NCI-H146 treated with DMSO at 0.1 percent for 48 hours (cell line): ENCODE data around the gene SRCAP.

ENCODE experiments used
- DNase-seq: peaks from one replicate; lab custom pipeline; 2025; ENCODE audit not compliant: unreplicated experiment; lab: John Stamatoyannopoulos, UW

Gene SRCAP

DNA sequence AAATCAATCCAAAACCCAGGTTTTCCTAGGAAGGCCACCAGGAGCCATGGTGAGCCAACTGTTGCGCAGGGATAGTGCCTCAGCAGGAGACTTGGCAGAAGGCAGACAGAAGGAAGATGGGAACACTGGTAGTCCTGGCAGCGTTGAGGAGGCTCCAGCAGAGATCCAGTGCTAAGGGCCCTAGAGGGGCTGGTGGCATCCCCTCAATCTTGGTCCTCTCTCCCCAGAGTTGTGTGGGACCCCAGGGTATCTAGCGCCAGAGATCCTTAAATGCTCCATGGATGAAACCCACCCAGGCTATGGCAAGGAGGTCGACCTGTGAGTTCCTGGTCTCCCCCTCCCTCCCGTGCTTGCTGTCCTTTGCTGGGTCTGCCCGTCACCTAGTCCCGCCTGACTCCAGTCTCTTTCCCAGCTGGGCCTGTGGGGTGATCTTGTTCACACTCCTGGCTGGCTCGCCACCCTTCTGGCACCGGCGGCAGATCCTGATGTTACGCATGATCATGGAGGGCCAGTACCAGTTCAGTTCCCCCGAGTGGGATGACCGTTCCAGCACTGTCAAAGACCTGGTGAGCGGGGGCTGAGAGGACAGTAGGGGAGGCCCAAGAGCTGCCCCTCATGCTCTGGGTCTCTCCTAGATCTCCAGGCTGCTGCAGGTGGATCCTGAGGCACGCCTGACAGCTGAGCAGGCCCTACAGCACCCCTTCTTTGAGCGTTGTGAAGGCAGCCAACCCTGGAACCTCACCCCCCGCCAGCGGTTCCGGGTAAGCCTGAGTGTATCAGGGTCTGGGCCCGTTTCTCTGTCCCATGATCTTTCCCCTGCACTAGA lies 57.2 kb downstream of the SRCAP start:
- no peak for DNase-seq

DNA sequence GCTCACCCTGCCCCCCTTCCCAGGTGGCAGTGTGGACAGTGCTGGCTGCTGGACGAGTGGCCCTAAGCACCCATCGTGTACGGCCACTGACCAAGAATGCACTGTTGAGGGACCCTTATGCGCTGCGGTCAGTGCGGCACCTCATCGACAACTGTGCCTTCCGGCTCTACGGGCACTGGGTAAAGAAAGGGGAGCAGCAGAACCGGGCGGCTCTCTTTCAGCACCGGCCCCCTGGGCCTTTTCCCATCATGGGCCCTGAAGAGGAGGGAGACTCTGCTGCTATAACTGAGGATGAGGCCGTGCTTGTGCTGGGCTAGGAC lies 57.8 kb downstream of the SRCAP start:
- DNase-seq = no peak

DNA sequence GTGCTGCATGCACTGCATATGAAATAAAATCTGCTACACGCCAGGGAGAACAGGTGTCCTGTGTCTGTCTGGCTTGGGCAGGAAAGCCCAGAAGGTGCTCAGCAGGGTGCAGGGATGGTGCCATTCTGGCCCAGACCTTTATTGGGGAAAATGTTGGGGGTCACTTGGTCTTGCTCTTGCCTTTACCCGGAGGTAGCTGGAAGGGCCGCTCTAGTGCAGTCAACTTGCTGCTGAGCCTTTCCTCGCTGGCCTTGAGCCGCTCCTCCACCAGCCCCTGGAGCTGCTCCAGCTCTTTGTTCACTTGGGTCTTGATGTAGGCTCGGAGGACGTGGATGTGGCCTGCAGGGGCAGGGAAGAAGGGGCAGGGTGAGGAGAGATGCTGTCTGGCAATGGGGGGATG lies 58.3 kb downstream of the SRCAP start:
- DNase-seq = no peak

DNA sequence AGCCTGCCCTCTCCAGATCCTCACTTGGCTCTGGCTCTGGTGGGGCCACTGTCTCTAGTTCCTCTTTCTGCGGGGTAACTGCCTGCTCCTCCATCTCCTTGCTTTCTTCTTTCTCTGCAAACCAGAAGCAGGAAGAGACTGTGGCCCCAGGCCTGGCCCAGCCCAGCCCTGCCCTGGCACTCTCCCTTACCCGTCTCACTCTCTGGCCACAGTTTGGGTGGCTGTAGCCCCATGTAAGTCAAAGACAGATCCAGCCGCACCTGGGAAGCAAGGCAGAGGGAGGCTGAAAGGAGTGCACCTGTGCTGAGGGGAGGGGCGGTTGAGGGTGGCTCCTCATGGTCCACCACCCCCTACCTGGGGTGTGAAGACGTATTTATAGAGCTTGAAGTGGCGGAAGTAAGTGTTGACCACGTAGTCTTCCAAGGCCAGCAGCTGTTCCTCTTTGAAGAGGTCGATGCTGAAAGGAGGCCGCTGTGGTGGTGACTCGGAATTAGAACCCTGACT lies 60.1 kb downstream of the SRCAP start:
- no peak for DNase-seq

DNA sequence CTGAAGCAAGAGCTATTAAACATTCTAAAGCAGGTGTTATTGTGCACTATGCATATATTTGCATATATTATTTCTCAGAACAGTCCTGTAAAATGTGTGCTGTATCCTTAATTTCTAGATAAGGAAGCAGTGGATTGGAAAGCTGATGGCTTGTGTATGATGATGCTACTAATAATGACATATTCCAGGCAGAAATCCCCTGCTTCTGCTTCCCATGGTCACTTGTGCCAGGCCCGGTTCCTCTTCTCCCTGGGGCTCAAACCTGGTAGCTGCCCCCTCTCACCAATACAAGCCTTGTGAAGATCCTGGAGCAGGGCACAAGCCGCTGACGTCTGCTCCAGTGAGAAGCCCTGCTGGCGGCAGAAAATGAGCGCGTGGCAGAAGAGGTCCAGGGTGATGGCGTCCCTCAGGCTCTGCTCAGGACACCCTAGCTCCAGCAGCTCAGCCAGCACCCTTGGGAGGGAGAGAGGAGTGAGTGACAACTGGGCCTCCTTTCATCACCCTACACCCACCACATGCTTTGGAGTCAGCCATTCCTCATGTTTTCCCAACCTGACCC lies 61.1 kb downstream of the SRCAP start:
- DNase-seq = no peak

DNA sequence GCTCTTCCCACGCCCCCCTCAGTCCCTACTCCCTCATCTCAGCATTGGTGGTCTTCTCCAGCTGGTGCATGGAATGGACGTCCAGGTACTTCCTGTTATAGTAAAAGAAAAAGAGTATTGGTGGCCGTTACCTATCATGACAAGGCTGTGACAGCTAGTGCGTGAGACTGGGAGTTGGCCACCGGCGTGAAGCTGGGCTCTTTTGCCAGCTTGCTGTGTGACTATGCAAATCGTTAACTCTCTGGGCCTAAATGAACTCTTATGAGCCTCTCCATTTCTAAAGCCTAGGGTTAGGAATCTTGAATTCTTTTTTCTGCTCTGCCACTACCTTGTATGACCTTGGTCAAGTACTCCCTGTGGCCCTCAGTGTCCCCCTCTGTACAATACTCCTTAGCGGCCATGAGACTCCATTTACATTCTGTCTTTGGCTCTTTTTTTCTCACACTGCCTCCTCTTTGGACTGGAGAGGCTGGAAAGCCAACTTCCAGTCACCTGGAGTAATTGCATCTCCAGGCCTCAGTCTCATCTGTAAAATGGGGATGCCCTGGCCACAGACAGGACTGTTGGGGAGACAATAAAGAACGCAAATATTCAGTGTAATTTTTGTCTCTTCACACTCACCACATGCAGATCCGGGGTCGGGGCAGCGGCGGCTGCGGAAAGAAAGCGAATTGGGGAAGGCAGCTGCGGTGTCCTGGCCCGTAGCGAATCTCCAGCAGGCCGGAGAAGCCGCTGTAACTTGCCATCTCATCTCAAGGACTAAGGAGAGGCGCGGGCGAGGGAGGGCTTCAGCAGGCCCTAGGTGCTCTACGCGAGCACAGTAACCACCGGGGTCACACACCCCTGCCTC lies 61.8 kb downstream of the SRCAP start:
- DNase-seq = no peak

DNA sequence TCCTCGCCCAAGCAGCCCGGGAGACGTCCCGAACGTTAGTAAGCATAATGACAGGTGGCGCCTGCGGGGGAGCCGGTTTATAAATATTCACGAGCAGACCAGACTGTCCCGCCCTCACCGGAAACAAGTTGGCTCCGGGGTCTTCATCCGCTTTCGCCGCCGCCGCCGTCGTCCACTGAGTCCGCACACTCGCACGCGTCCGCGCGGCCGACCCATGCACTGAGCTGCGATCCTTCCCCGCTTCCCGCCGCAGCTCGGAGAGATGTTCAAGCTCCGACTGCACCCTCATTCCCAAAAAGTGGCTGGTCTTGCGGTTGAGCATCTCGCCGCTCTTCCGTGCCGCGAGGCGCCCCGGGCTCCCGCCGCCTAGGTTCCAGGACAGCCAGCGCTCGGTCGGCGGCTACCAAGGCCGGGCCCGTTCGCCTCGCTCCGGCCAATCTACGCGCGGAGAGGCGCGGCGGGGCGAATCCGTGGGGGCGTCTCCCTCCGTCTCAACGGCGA lies 62.5 kb downstream of the SRCAP start:
- peak; percentile 54 for DNase-seq

DNA sequence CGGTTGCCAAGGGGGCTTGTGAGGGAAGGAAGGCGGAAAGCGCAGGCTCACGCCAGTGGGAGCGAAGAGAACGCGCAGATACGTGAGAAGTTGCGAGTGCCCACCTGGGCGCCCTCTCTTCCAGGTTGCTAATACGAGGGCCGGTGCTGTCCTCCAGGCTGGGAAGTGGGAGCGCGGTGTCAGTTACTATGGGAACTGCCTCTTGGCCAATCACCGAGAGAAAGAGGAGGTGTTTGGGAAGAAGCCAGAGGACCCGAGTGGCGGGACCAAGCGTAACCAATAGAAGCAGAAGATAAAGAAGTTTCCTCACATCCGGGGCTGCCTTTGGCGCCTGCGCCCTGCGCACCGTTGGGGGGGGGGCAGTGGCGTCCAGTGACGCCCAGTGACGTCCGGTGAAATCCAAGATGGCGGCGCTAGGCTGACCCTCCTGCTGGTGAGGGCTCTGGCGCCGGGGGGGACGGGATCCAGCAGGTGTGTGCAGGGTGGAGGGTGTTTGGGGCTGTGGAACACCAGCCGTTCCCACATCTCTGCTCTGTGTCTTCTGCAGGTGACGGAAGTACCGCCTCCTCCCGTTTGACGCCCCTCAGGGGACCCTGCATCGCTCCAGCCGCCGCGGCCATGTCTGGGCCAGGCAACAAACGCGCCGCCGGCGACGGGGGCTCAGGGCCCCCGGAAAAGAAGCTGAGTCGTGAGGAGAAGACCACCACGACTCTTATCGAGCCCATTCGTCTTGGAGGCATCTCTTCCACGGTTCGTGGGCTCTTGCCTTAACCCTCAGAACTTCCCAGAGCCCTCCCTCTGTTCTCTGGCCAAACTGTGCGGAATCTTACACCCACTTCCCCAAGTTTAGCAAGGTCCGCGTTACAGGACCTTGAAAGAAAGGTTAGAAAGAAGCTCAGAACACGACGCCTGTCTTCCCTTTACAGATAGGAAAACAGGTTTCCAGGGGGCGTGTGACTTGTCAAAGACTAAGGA lies 63.2 kb downstream of the SRCAP start, which contains the start of the genes CFAP119 and RNF40:
Gene CFAP119 (minus strand): TSS at position 135 of the 975 bp plus-strand sequence. CDS start 314 bp downstream, outside the sequence.
Gene RNF40 (plus strand): TSS at position 395 of the 975 bp plus-strand sequence. CDS start 224 bp downstream, at position 619.
- DNase-seq = peak; percentile 98

DNA sequence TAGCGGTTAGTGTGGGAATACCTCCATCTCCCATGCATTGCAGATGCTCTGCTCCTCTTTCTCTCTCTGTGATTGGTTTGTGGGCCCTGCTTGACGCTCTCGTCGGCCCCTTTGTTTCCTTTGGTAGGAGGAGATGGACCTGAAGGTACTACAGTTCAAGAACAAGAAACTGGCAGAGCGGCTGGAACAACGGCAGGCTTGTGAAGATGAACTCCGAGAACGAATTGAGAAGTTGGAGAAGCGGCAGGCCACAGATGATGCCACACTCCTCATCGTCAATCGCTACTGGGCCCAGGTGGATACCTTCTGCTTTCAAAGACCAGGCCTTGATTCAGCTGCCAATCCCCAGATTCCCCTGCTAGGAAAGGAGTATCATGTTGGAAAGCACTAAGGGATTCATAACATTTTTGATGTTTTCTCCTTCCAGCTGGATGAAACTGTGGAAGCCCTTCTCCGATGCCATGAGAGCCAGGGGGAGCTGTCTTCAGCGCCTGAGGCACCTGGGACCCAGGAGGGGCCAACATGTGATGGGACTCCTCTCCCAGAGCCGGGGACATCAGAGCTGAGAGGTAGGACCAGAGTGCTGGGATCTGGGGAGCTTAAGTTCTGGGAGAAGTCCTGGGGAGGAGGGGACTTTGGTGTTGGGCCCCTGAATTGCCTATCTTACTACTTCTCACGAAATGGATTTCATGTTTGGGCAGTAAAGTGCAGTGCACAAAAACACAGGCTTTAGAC lies 64.2 kb downstream of the SRCAP start:
- DNase-seq = no peak

DNA sequence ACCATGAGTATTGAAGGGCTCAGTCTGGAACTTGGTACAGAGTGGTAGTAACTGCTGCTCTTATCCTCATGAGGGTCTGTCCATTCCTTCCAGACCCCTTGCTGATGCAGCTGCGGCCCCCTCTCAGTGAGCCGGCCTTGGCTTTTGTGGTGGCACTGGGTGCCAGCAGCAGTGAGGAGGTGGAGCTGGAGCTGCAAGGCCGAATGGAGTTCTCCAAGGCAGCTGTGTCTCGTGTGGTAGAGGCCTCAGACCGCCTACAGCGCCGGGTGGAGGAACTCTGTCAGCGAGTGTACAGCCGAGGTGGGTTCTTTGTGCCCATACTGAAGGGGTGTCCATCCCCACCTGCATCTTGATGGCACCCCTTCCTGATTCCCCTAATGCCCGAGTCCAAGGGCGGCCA lies 65.1 kb downstream of the SRCAP start:
- DNase-seq = no peak

DNA sequence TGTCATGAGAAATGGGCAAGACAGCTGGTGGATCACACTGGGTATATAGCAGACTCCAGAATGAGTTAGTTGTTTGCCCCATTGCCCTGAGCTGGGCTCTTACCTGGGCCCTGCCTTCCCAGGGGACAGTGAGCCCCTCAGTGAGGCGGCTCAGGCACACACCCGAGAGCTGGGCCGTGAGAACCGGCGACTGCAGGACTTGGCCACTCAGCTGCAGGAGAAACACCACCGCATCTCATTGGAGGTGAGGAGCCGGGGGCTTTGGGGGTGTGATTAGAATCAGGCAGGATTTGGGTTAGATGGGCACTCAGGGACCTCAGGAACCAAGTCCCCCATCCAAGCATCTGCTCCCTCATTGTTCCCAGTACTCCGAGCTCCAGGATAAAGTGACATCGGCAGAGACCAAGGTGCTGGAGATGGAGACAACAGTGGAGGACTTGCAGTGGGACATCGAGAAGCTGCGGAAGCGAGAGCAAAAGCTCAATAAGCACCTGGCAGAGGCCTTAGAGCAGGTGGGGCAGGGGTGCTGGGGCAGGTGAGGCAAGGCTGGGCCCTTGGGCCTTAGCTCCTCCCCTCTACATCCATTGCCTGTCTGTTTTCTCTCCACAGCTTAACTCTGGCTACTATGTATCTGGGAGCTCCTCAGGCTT lies 66.0 kb downstream of the SRCAP start:
- DNase-seq = no peak

DNA sequence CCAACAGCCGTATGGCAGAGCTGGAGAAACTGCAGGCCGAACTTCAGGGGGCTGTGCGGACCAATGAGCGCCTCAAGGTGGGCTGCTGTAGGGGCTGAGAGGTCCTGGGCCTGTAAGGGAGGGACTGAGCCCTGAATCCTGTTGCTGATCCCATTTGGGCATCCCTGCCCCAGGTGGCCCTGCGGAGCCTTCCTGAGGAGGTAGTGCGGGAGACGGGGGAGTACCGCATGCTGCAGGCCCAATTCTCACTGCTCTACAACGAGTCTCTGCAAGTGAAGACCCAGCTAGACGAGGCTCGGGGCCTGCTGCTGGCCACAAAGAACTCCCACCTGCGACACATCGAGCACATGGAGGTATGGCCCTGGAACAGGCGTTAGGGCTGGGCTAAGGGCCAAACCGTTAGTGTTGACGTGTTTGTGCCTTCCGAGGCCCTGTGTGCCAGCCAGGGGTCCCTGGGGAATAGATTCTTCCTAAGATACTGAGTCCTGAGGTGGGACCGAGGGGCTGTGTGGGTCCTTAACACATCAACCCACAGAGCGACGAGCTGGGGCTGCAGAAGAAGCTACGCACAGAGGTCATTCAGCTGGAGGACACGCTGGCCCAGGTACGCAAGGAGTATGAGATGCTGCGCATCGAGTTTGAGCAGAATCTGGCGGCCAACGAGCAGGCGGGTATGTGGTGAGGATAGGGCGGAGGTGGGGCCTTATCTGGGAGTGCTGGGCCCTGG lies 67.4 kb downstream of the SRCAP start:
- no peak for DNase-seq

DNA sequence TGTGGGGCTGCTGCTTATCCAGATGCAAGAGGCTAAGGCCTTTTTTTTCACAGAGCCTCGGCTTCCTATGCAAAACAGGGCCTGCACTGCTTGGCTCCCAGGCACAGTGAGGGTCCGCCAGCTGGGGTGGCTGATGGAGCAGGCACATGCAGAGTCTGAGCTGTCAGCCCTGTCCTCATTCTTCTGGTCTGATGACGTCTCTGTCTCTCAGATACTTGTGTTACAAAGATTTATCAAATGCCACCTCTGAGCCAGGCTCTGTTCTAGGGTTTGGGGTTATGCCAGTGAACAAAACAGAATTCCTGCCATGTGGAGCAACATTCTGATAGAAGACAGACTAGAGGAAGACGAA lies 67.9 kb downstream of the SRCAP start:
- no peak for DNase-seq

DNA sequence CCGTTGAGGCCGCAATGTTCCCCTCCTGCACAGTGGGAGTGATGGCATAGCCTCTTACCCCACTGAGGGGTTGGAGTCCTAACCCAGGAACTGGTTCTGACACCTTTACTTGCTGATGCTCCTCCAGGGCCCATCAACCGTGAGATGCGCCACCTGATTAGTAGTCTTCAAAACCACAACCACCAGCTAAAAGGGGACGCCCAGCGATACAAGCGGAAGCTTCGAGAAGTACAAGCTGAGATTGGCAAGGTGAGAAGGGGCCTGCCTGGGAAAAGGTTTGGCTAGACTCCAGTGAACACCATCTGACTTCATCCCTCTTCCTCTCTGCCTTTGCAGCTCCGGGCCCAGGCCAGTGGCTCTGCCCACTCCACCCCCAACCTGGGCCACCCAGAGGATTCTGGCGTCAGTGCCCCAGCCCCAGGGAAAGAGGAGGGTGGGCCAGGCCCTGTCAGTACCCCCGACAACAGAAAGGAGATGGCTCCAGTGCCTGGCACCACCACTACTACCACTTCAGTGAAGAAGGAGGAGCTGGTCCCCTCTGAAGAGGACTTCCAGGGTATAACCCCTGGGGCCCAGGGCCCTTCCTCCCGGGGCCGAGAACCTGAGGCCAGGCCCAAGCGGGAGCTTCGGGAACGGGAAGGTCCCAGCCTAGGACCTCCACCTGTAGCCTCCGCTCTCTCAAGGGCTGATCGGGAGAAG lies 68.9 kb downstream of the SRCAP start:
- DNase-seq = no peak

DNA sequence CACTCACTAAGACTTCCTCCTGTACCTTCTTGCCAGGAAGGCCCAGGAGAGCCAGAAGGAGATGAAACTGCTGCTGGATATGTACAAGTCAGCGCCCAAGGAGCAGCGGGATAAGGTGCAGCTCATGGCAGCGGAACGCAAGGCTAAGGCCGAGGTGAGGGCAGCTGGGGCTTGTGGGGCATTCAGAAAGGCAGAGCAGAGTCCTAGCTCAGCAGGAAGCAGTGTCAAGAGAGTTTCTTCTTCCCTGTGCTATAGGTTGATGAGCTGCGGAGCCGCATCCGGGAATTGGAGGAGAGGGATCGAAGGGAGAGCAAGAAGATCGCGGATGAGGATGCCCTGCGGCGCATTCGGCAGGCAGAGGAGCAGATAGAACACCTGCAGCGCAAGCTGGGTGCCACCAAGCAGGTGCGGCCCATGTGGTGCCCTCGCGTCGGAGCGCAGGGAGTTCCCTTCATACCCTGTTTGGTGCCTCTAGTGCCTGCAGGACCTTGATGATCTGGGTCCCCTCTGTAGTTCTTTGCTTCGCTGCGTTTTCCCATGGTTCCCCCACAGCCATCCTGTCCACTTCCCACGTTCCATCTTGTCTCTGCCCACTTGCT lies 69.7 kb downstream of the SRCAP start:
- no peak for DNase-seq

DNA sequence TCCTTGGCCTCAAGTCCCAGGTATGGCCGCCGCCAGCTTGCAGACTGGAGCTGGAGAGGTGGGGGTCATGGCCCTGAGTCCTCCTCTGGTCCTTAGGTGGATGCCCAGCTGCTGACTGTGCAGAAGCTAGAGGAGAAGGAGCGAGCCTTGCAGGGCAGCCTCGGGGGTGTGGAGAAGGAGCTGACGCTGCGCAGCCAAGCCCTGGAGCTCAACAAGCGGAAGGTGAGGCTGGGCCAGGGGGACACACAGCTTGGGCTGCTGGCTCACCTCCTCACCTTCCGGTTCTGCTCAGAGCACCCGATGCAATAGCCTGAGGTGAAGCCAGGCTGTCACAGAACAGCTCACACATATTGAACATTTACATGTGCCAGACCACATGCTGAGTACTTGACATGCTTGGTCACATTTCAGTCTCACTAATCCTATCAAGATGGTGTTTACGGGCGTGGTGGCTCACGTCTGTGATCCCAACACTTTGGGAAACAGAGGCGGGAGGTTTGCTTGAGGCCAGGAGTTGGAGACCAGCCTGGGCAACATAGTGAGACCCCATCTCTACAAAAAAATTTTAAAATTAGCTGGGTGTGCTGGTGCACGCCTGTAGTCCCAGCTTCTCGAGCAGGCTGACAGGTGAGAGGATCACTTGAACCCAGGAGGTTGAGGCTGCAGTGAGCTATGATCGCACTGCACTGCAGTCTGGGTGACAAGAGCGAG lies 70.6 kb downstream of the SRCAP start:
- no peak for DNase-seq

DNA sequence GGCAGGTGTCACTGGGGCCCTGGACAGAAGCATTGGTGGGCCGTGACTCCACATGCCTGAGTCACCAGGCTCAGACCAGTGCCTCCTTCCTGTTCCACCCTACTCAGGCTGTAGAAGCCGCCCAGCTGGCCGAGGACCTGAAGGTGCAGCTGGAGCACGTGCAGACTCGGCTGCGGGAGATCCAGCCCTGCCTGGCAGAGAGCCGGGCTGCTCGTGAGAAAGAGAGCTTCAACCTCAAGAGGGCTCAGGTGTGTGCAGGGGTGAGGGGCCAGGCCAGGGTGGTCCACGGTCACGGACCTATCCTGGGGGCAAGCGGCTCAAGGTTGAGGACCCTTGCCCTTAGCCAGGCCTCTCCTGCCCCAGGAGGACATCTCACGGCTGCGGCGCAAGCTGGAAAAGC lies 72.8 kb downstream of the SRCAP start:
- no peak for DNase-seq
